B cell (primary cell): ENCODE results near the gene CCDC60. TPM values are rescaled to one million over a fixed set of nuclear protein-coding genes. Genes with fewer than 3 reads are reported as not detected.

ENCODE experiments used
- ATAC-seq: fragments of 200-7000 bp; cut with Tn5 transposase; one replicate; pipeline ENCODE4 v1.10.0; 2021; ENCODE audit warnings: low read depth, mild to moderate bottlenecking, moderate number of reproducible peaks, moderate library complexity
- CTCF ChIA-PET: fragments of 350-600 bp; sonication (Branson Sonifier 250); formaldehyde crosslinking; loops from one replicate; lab custom pipeline; 2021; ENCODE audit warnings: antibody characterized with exemption, inconsistent platforms; lab: Charles Lee
- POLR2A ChIA-PET: fragments of 350-600 bp; sonication (Branson Sonifier 250); formaldehyde crosslinking; loops from one replicate; lab custom pipeline; 2021; ENCODE audit warnings: antibody characterized with exemption; lab: Charles Lee
- DNase-seq: peaks from one replicate; pipeline ENCODE4 v3.0.0; 2013
- H2AFZ ChIP-seq: 2 replicates; pipeline ENCODE4 v1.6.1; 2012; ENCODE audit warnings: mild to moderate bottlenecking, low read depth, low read length; ENCODE audit not compliant: insufficient read depth, poor library complexity, severe bottlenecking
- H3K27ac ChIP-seq, 2 donors: 1 replicate in 1 of 2; 2 replicates in 1 of 2; pipeline ENCODE4 v1.5.1; 2012 to 2013; ENCODE audit warnings: low read length in 2 of 2, mild to moderate bottlenecking in 2 of 2, moderate library complexity in 1 of 2
- H3K27me3 ChIP-seq, 4 experiments: fragments of 200-600 bp in 1 of 4; sonication (generic) in 1 of 4; replicated peaks in 1 of 4; 1 replicate in 2 of 4; 2 replicates in 2 of 4; pipeline versions ENCODE4 v1.6.1 to v1.7.0; 2013 to 2016; ENCODE audit warnings: low read length in 3 of 4, mild to moderate bottlenecking in 2 of 4, mixed read lengths in 1 of 4, moderate library complexity in 1 of 4; ENCODE audit not compliant: insufficient read depth in 4 of 4, control insufficient read depth in 3 of 4; ENCODE audit errors: control extremely low read depth in 1 of 4
- H3K36me3 ChIP-seq, 2 experiments: replicated peaks in 1 of 2; 1 replicate in 1 of 2; 2 replicates in 1 of 2; pipeline versions ENCODE4 v1.6.1 to v1.7.1; 2013; ENCODE audit warnings: low read length in 1 of 2; ENCODE audit not compliant: insufficient read depth in 2 of 2, control insufficient read depth in 1 of 2; ENCODE audit errors: control extremely low read depth in 1 of 2, extremely low read depth in 1 of 2
- H3K4me1 ChIP-seq, 2 donors: fragments of 200-600 bp in 1 of 2; sonication (generic) in 1 of 2; 1 replicate in 1 of 2; 2 replicates in 1 of 2; pipeline versions ENCODE4 v1.5.1 to v1.6.1; 2013 to 2017; ENCODE audit warnings: low read length in 2 of 2; ENCODE audit not compliant: control insufficient read depth in 2 of 2, insufficient read depth in 2 of 2
- H3K4me2 ChIP-seq: replicated peaks from 2 replicates; pipeline ENCODE3; 2012; ENCODE audit warnings: mild to moderate bottlenecking, low read depth, low read length; ENCODE audit not compliant: poor library complexity, severe bottlenecking
- H3K4me3 ChIP-seq, 5 experiments: fragments of 200-600 bp in 1 of 5; sonication (generic) in 1 of 5; 1 replicate in 3 of 5; 2 replicates in 2 of 5; pipeline versions ENCODE4 v1.5.1 to v1.7.0; 2011 to 2016; ENCODE audit warnings: low read length in 4 of 5, mild to moderate bottlenecking in 4 of 5, low read depth in 2 of 5, control low read depth in 1 of 5, moderate library complexity in 1 of 5; ENCODE audit not compliant: insufficient read depth in 1 of 5; ENCODE audit errors: control extremely low read depth in 1 of 5, extremely low read depth in 1 of 5
- H3K79me2 ChIP-seq: fragments of 200-600 bp; sonication (generic); one replicate; pipeline ENCODE4 v1.6.0; 2016; ENCODE audit warnings: low read length; ENCODE audit not compliant: control insufficient read depth, insufficient read depth
- H3K9ac ChIP-seq: fragments of 200-600 bp; sonication (generic); 2 replicates; pipeline ENCODE4 v1.6.1; 2017; ENCODE audit warnings: mild to moderate bottlenecking, low read length, moderate library complexity
- H3K9me3 ChIP-seq, 3 donors: one replicate each; pipeline versions ENCODE4 v1.6.1 to v1.7.1; 2013; ENCODE audit warnings: low read length in 2 of 3; ENCODE audit not compliant: control insufficient read depth in 2 of 3, insufficient read depth in 1 of 3; ENCODE audit errors: control extremely low read depth in 1 of 3
- H4K20me1 ChIP-seq: 2 replicates; pipeline ENCODE4 v1.6.0; 2012; ENCODE audit warnings: mild to moderate bottlenecking, low read length; ENCODE audit not compliant: insufficient read depth, control insufficient read depth, poor library complexity, severe bottlenecking
- H3K27ac Mint-ChIP-seq: one replicate; pipeline ENCODE4 v1.8.0; 2021; ENCODE audit warnings: mixed read lengths
- H3K27me3 Mint-ChIP-seq: one replicate; pipeline ENCODE4 v1.8.0; 2021; ENCODE audit warnings: mixed read lengths
- H3K4me1 Mint-ChIP-seq: one replicate; pipeline ENCODE4 v1.8.0; 2021; ENCODE audit warnings: mixed read lengths
- H3K4me3 Mint-ChIP-seq: one replicate; pipeline ENCODE4 v1.8.0; 2021; ENCODE audit warnings: mixed read lengths
- H3K9me3 Mint-ChIP-seq: one replicate; pipeline ENCODE4 v1.8.0; 2022; ENCODE audit warnings: mixed read lengths; ENCODE audit not compliant: insufficient read depth
- CTCF ChIP-seq: fragments of 200-600 bp; IDR thresholded peaks from one replicate; pipeline ENCODE4 v1.8.0; 2022; ENCODE audit warnings: antibody characterized with exemption, mild to moderate bottlenecking
- EZH2 ChIP-seq: IDR thresholded peaks from 2 replicates; pipeline ENCODE4 v1.6.1; 2012; ENCODE audit warnings: borderline replicate concordance, low read depth, mild to moderate bottlenecking, moderate library complexity, low read length; ENCODE audit not compliant: insufficient read depth, poor library complexity, severe bottlenecking
- WGBS: methylation state at CpG from one replicate; pipeline ENCODE4 v1.1.5; 2013; ENCODE audit warnings: missing lambda C conversion rate; ENCODE audit not compliant: insufficient coverage; 5-methylcytosine and 5-hydroxymethylcytosine counted together
- intact Hi-C: fragments of 100-400 bp; cut with micrococcal nuclease; formaldehyde crosslinking; loops from one replicate; pipeline ENCODE4 v1.10.0; 2022
- polyA plus RNA-seq: library from polyadenylated mRNA; depleted of rRNA; stranded (reverse); fragments of >200 nt; gene quantifications from 2 replicates; pipeline ENCODE4 v1.2.3, GENCODE V29; 2012
- total RNA-seq, 2 donors: library from RNA; stranded (reverse); fragments of 120-200 nt in 1 of 2; gene quantifications; 1 replicate in 1 of 2; 2 replicates in 1 of 2; pipeline versions ENCODE4 v1.2.3 to v1.2.4, GENCODE V29; 2013 to 2022

The CCDC60 gene
- total and polyA plus RNA-seq, 2 donors (not counting 1 experiment from before 2014, with no cell fraction given), result not detected

GRCh38 chr12:119412811-119413794 is 78.6 kb downstream of the CCDC60 start:
- Mint-ChIP-seq H3K4me3 (no peak overlapping the region), H3K27me3 (peaks cover 11% of the 10 kb centered on the region), H3K4me1 (no peaks in the 10 kb centered on the region), H3K9me3 (no peaks in the 10 kb centered on the region), H3K27ac (no peak overlapping the region)
- no peak overlapping the region for H3K27ac ChIP-seq
- H3K9ac ChIP-seq, result no peak overlapping the region
- TF ChIP-seq CTCF, result peak; percentile 49
- no peak for TF ChIP-seq EZH2
- H3K9me3 ChIP-seq, result peaks cover 0 to 9% (median 0%) of the 10 kb centered on the region in 3 donors
- H3K79me2 ChIP-seq, result no peaks in the 10 kb centered on the region
- no peaks in the 10 kb centered on the region for H3K36me3 ChIP-seq
- H3K4me1 ChIP-seq, result no peaks in the 10 kb centered on the region
- no peak overlapping the region for H2AFZ ChIP-seq
- ChIA-PET CTCF (interaction anchor here (1.1 kb wide), 1 partner anchor 12 kb away, joined by 3 read pairs; no protein-coding TSS in a partner anchor), POLR2A (no interaction called here)
- H3K27me3 ChIP-seq, result peaks cover 0 to 6% (median 3%) of the 10 kb centered on the region in 4 experiments
- intact Hi-C loops, result loop anchor here (10.0 kb wide), 1 partner anchor 1008 kb away; no protein-coding TSS in a partner anchor
- ATAC-seq, result no peak
- no peaks in the 10 kb centered on the region for H4K20me1 ChIP-seq
- no peak overlapping the region for H3K4me2 ChIP-seq
- no peak overlapping the region for H3K4me3 ChIP-seq
- peak; percentile 26 for DNase-seq
- WGBS, result 35% methylated on average over 15 of the region's 21 CpGs

GRCh38 chr12:119415714-119416113 is 81.2 kb downstream of the CCDC60 start:
- no peaks in the 10 kb centered on the region for H3K4me1 ChIP-seq
- no peak overlapping the region for H3K27ac Mint-ChIP-seq
- ChIA-PET CTCF (no interaction called here), POLR2A (no interaction called here)
- intact Hi-C loops, result loop anchor here (10.0 kb wide), 1 partner anchor 1011 kb away; no protein-coding TSS in a partner anchor
- peaks cover 0 to 9% (median 0%) of the 10 kb centered on the region in 3 donors for H3K9me3 ChIP-seq
- no peak overlapping the region for H3K27ac ChIP-seq
- no peaks in the 10 kb centered on the region for H3K9me3 Mint-ChIP-seq
- WGBS, result 100% methylated on average over 1 of the region's 3 CpGs
- no peak overlapping the region for H3K4me3 Mint-ChIP-seq
- no peak overlapping the region for H3K4me2 ChIP-seq
- DNase-seq, result no peak
- no peaks in the 10 kb centered on the region for H3K36me3 ChIP-seq
- H3K4me1 Mint-ChIP-seq, result no peaks in the 10 kb centered on the region
- no peaks in the 10 kb centered on the region for H4K20me1 ChIP-seq
- ATAC-seq, result no peak
- H3K27me3 ChIP-seq, result peaks cover 0 to 6% (median 3%) of the 10 kb centered on the region in 4 experiments
- H3K79me2 ChIP-seq, result no peaks in the 10 kb centered on the region
- H2AFZ ChIP-seq, result no peak overlapping the region
- H3K9ac ChIP-seq, result no peak overlapping the region
- TF ChIP-seq CTCF, result no peak
- TF ChIP-seq EZH2, result no peak
- H3K27me3 Mint-ChIP-seq, result peaks cover 9% of the 10 kb centered on the region
- no peak overlapping the region for H3K4me3 ChIP-seq
